Dermis lymphatic vessel endothelial cell (primary cell): ENCODE results near the gene NOSIP. TPM values are rescaled to one million over a fixed set of nuclear protein-coding genes. Genes with fewer than 3 reads are reported as not detected.

ENCODE experiments used
- total RNA-seq: library from RNA; depleted of rRNA; stranded (reverse); fragments of >200 nt; gene quantifications from 2 replicates; pipeline ENCODE4 v1.2.1, GENCODE V29; 2014

The NOSIP gene
- total RNA-seq: 83.2 and 95.1 TPM in 2 replicates

GRCh38 chr19:49580264-49581006 lies at the start of gene NOSIP:
TSS of gene NOSIP (minus strand) at chr19:49580556. CDS start at chr19:49560691, 19,865 bp downstream.

GRCh38 chr19:49590971-49591730 lies 10.8 kb upstream of the NOSIP start, which contains the start of gene PRR12:
TSS of gene PRR12 (plus strand) at chr19:49591182. CDS start at chr19:49591655, 473 bp downstream.

GRCh38 chr19:49581007-49581508 lies 702 bp upstream of the NOSIP start, which contains the start of gene PRRG2:
TSS of gene PRRG2 (plus strand) at chr19:49581316. CDS start at chr19:49583220, 1,904 bp downstream.

Other genes starting within 250 kb of the NOSIP start
- not detected in 2 replicates for gene CD37, start 245.2 kb downstream of the NOSIP start, total RNA-seq
- gene TEAD2, start 218.1 kb downstream of the NOSIP start, total RNA-seq: 61.4 and 79.1 TPM in 2 replicates
- gene DKKL1, start 216.7 kb downstream of the NOSIP start, total RNA-seq: 0.34 and 0.43 TPM in 2 replicates
- not detected in 2 replicates for gene KASH5, start 192.3 kb downstream of the NOSIP start, total RNA-seq
- gene PTH2, start 157.1 kb downstream of the NOSIP start, total RNA-seq: not detected in 2 replicates
- not detected in 2 replicates for gene GFY, start 155.2 kb downstream of the NOSIP start, total RNA-seq
- gene SLC17A7, start 139.0 kb downstream of the NOSIP start, total RNA-seq: 0.22 and 0.26 TPM in 2 replicates
- 141 and 154 TPM in 2 replicates for gene PIH1D1, start 128.7 kb downstream of the NOSIP start, total RNA-seq
- gene ALDH16A1, start 127.3 kb downstream of the NOSIP start, total RNA-seq: 54.6 and 58.0 TPM in 2 replicates
- gene FLT3LG, start 106.3 kb downstream of the NOSIP start, total RNA-seq: 0.60 and 1.4 TPM in 2 replicates
- 4,546 and 5,479 TPM in 2 replicates for gene RPL13A, start 92.9 kb downstream of the NOSIP start, total RNA-seq
- 2,954 and 3,854 TPM in 2 replicates for gene RPS11, start 84.1 kb downstream of the NOSIP start, total RNA-seq
- 152 and 195 TPM in 2 replicates for gene FCGRT, start 67.9 kb downstream of the NOSIP start, total RNA-seq
- gene RCN3, start 52.6 kb downstream of the NOSIP start, total RNA-seq: 3.7 and 7.8 TPM in 2 replicates
- gene PRRG2, start 760 bp upstream of the NOSIP start, total RNA-seq: 9.0 and 12.1 TPM in 2 replicates
- gene PRR12, start 10.6 kb upstream of the NOSIP start, total RNA-seq: 1.0 and 1.6 TPM in 2 replicates
- gene RRAS, start 59.6 kb upstream of the NOSIP start, total RNA-seq: 13.0 and 20.7 TPM in 2 replicates
- 4.3 and 4.9 TPM in 2 replicates for gene SCAF1, start 61.7 kb upstream of the NOSIP start, total RNA-seq
- gene IRF3, start 85.3 kb upstream of the NOSIP start, total RNA-seq: 28.6 and 36.0 TPM in 2 replicates
- gene BCL2L12, start 85.4 kb upstream of the NOSIP start, total RNA-seq: 2.6 and 3.4 TPM in 2 replicates
- gene PRMT1, start 96.7 kb upstream of the NOSIP start, total RNA-seq: 308 and 326 TPM in 2 replicates
- 0.22 and 0.52 TPM in 2 replicates for gene ADM5, start 109.0 kb upstream of the NOSIP start, total RNA-seq
- gene CPT1C, start 110.6 kb upstream of the NOSIP start, total RNA-seq: 11.8 and 12.5 TPM in 2 replicates
- under 0.01 TPM in 2 replicates for gene TSKS, start 182.8 kb upstream of the NOSIP start, total RNA-seq
- gene AP2A1, start 186.4 kb upstream of the NOSIP start, total RNA-seq: 41.2 and 50.7 TPM in 2 replicates
- 12.2 and 14.2 TPM in 2 replicates for gene FUZ, start 232.7 kb upstream of the NOSIP start, total RNA-seq
- 11.1 and 12.6 TPM in 2 replicates for gene MED25, start 237.7 kb upstream of the NOSIP start, total RNA-seq